PFSK-1 (cell line): Measurements from ENCODE around the gene PBX3.

Experiments used
- POLR2AphosphoS5 ChIP-seq: IDR thresholded peaks from 2 replicates; pipeline ENCODE4 v1.6.1; 2012; ENCODE audit warnings: low read depth, mild to moderate bottlenecking, control low read depth, low read length, moderate library complexity
- REST ChIP-seq, 2 experiments: IDR thresholded peaks; 2 replicates each; pipeline versions ENCODE4 v1.6.1 to v1.8.0; 2011 to 2012; ENCODE audit warnings: low read depth in 2 of 2, low read length in 2 of 2, control low read depth in 1 of 2, inconsistent platforms in 1 of 2, mild to moderate bottlenecking in 1 of 2, moderate library complexity in 1 of 2; ENCODE audit not compliant: insufficient read depth in 1 of 2
- SIN3A ChIP-seq: IDR thresholded peaks from 2 replicates; pipeline ENCODE4 v1.6.1; 2012; ENCODE audit warnings: mild to moderate bottlenecking, low read length, moderate library complexity, borderline replicate concordance; ENCODE audit not compliant: insufficient read depth
- TAF1 ChIP-seq: IDR thresholded peaks from 2 replicates; pipeline ENCODE4 v1.6.1; 2012; ENCODE audit warnings: low read length, control low read depth, borderline replicate concordance; ENCODE audit not compliant: insufficient read depth

GRCh38 chr9:125782718-125783117, 35.5 kb downstream of the PBX3 start:
- TF ChIP-seq POLR2AphosphoS5 (no peak), TAF1 (no peak), SIN3A (no peak), REST (IDR thresholded peaks at IDR 0.05; ENCODE audit: insufficient read depth in 1 of 2, low read depth in 2 of 2, low read length in 2 of 2) (no peak)
